Stomach (tissue), 4 donors: ENCODE data around the gene ZMAT5.

ENCODE experiments used
- POLR2A ChIP-seq, 4 donors: fragments of 450-650 bp; IDR thresholded peaks; one replicate each; pipeline ENCODE4 v1.6.1; 2016; ENCODE audit warnings: antibody characterized with exemption in 4 of 4, control low read depth in 2 of 4, mild to moderate bottlenecking in 1 of 4, moderate library complexity in 1 of 4
- TF ChIP-seq, protein P1 (sequence below), 7 experiments: fragments of 450-650 bp in 4 of 7; fragments of 200-600 bp in 3 of 7; sonication (generic) in 3 of 7; IDR thresholded peaks; one replicate each; pipeline ENCODE4 v1.5.1; 2016 to 2019; ENCODE audit warnings: antibody characterized with exemption in 7 of 7, control low read depth in 2 of 7, mild to moderate bottlenecking in 1 of 7

DNA sequence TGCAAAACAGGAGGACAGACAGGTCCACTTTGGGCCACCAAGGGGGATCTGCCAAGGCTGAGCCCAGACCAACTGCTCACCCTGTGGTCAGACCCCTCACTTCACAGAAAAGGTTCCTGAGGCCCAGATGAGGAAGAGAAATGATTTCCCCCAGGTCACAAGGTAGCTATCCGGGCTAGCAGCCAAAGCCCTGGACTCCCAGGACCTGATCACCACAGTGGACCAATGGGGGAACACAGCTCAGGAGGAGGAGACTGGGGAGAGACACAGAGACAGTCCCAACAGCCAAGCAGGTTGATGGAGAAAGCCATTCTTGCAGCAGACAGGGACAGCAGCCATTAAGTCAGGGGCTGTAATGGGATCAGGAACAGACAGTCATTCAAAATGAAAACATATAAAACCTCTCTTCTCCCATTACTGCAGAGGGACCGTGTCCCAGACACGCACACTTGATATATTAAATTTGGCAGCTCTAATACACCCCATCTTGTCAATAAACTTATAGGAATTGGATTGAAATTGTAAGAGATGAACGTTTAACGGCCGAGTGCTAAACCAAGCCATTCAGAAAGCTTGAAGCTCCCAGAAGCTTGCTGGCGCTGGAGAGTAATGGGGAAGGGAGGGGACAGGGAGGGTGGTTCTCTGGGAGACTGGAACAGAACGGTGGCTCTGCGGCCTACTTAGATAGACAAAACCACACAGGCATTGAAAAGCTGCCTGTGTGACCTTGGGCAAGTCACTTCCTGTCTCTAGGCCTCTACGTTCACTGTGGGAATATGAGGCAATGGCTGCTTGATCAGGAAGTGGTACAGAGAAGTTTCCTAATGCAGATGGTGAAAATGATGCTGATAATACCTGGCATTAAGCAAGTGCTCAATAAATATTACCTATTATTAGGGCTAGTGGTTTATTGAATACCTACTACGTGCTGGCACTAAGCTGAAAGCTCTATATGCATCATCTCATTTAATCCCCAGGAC, 16.0 kb downstream of the ZMAT5 start:
- TF ChIP-seq, protein P1, sequence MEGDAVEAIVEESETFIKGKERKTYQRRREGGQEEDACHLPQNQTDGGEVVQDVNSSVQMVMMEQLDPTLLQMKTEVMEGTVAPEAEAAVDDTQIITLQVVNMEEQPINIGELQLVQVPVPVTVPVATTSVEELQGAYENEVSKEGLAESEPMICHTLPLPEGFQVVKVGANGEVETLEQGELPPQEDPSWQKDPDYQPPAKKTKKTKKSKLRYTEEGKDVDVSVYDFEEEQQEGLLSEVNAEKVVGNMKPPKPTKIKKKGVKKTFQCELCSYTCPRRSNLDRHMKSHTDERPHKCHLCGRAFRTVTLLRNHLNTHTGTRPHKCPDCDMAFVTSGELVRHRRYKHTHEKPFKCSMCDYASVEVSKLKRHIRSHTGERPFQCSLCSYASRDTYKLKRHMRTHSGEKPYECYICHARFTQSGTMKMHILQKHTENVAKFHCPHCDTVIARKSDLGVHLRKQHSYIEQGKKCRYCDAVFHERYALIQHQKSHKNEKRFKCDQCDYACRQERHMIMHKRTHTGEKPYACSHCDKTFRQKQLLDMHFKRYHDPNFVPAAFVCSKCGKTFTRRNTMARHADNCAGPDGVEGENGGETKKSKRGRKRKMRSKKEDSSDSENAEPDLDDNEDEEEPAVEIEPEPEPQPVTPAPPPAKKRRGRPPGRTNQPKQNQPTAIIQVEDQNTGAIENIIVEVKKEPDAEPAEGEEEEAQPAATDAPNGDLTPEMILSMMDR (IDR thresholded peaks at IDR 0.05) = no peak
- TF ChIP-seq POLR2A (IDR thresholded peaks at IDR 0.05) = no peak
